Measurements from ENCODE around the gene NUDT3. TPM values are rescaled to one million over a fixed set of nuclear protein-coding genes. Genes with fewer than 3 reads are reported as not detected.
"Not testable (repeated sequence)": the region's sequence is repeated elsewhere in the genome, so short reads cannot be mapped to it uniquely, and the experiment has no call there.

NUDT3 gene
- total RNA-seq, 1 donor from 2014 or later, result 21.8 TPM

- Mint-ChIP-seq H3K27me3 (no peaks in the 10 kb centered on the region), H3K9me3 (no peaks in the 10 kb centered on the region)
- intact Hi-C loops (cut with micrococcal nuclease), result no loop called here
These were observed 4.0 kb downstream of the NUDT3 start for GRCh38 chr6:34388421-34388820.

GRCh38 chr6:34386316-34387137 is 5.9 kb downstream of the NUDT3 start:
- Mint-ChIP-seq H3K9me3 (no peaks in the 10 kb centered on the region), H3K4me3 (no peak overlapping the region), H3K36me3 (ENCODE audit: low read depth) (peaks cover 2% of the 10 kb centered on the region), H3K27me3 (no peaks in the 10 kb centered on the region), H3K4me1 (peaks cover 11% of the 10 kb centered on the region), H3K27ac (no peak overlapping the region)
- intact Hi-C loops (cut with micrococcal nuclease), result no loop called here
- DNase-seq, result no peak

More at GRCh38 chr6:34388421-34388820, 4.0 kb downstream of the NUDT3 start:
- peaks cover 2% of the 10 kb centered on the region for H3K36me3 Mint-ChIP-seq (ENCODE audit: low read depth)
- no peak overlapping the region for H3K4me3 Mint-ChIP-seq
- H3K4me1 Mint-ChIP-seq, result peaks cover 13% of the 10 kb centered on the region
- H3K27ac Mint-ChIP-seq, result no peak overlapping the region
- no peak for DNase-seq

- H3K27ac Mint-ChIP-seq, result no peak overlapping the region
- DNase-seq, result no peak
- peaks cover 4% of the 10 kb centered on the region for H3K36me3 Mint-ChIP-seq (ENCODE audit: low read depth)
- no peaks in the 10 kb centered on the region for H3K9me3 Mint-ChIP-seq
- peaks cover 16% of the 10 kb centered on the region for H3K4me1 Mint-ChIP-seq
- no peak overlapping the region for H3K4me3 Mint-ChIP-seq
- H3K27me3 Mint-ChIP-seq, result no peaks in the 10 kb centered on the region
- intact Hi-C loops (cut with micrococcal nuclease), result no loop called here
These were observed 6.7 kb downstream of the NUDT3 start for GRCh38 chr6:34385793-34386195.

GRCh38 chr6:34384321-34385153 is 7.9 kb downstream of the NUDT3 start:
- no peak for DNase-seq
- Mint-ChIP-seq H3K27me3 (no peaks in the 10 kb centered on the region), H3K9me3 (no peaks in the 10 kb centered on the region), H3K27ac (no peak overlapping the region), H3K4me1 (peaks cover 16% of the 10 kb centered on the region), H3K4me3 (no peak overlapping the region), H3K36me3 (ENCODE audit: low read depth) (peaks cover 4% of the 10 kb centered on the region)
- intact Hi-C loops (cut with micrococcal nuclease), result no loop called here

DNA sequence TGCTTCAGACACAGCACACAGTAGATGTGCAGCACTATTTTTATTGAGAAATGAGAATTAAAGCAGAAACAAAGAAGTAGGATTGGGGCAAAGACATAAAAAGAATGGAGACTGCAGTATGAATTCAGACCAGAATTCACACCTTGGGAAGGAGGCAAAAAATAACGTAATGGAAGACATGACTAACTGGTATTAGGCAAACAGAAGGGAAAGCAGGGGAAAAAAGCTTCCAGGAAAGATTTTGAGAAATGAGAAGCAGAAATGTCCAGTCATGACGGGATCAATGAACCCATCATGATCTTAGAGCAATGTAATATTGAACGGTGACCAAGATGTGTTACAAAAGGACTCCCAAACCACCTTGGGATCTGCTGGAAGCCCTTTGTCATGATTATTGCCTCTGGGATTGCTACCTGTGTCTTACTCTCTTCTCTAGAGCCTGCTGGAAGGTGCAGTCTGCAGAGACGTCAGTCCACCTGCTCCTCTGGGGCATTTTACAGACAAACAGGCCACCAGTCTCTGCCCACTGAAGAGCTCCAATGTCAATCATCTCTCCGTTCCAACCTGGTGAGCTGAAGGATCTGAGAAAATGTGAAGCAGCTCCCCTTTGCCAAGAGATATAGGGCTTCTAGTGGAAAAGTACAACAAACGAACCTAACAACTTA is 8.7 kb downstream of the NUDT3 start:
- Mint-ChIP-seq H3K9me3 (no peaks in the 10 kb centered on the region), H3K36me3 (ENCODE audit: low read depth) (peaks cover 5% of the 10 kb centered on the region), H3K4me3 (no peak overlapping the region), H3K27me3 (no peaks in the 10 kb centered on the region), H3K4me1 (peaks cover 16% of the 10 kb centered on the region), H3K27ac (no peak overlapping the region)
- DNase-seq, result no peak
- intact Hi-C loops (cut with micrococcal nuclease), result no loop called here

DNA sequence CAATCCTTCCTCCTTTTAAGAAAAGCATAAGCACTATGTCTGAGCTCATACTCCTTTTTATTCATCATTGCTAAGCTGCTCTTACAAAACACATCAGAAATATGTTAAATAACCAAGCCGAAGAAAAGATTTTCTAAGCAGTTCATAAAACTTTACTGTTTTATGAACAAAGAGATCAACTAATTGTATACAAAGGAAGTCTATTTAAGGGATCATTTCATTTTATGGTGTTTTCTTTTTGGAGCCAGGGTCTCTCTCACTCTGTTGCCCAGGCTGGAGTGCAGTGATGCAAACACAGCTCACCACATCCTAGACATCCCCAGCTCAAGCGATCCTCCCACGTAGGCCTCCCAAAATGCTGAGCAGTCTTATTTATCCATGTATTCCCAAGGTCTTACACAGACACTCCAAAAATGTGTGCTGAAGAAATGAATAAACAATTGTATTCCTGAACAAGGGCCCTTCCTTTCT is 9.3 kb downstream of the NUDT3 start:
- H3K4me3 Mint-ChIP-seq, result no peak overlapping the region
- no peak for DNase-seq
- no peak overlapping the region for H3K27ac Mint-ChIP-seq
- peaks cover 16% of the 10 kb centered on the region for H3K4me1 Mint-ChIP-seq
- intact Hi-C loops (cut with micrococcal nuclease), result no loop called here
- no peaks in the 10 kb centered on the region for H3K9me3 Mint-ChIP-seq
- H3K36me3 Mint-ChIP-seq (ENCODE audit: low read depth), result peaks cover 6% of the 10 kb centered on the region
- no peaks in the 10 kb centered on the region for H3K27me3 Mint-ChIP-seq

GRCh38 chr6:34381081-34381480 is 11.4 kb downstream of the NUDT3 start:
- no peak overlapping the region for H3K4me3 Mint-ChIP-seq
- peaks cover 13% of the 10 kb centered on the region for H3K4me1 Mint-ChIP-seq
- intact Hi-C loops (cut with micrococcal nuclease), result no loop called here
- H3K27ac Mint-ChIP-seq, result no peak overlapping the region
- DNase-seq, result no peak
- peaks cover 6% of the 10 kb centered on the region for H3K36me3 Mint-ChIP-seq (ENCODE audit: low read depth)
- no peaks in the 10 kb centered on the region for H3K9me3 Mint-ChIP-seq
- H3K27me3 Mint-ChIP-seq, result no peaks in the 10 kb centered on the region

GRCh38 chr6:34378470-34378869 is 14.0 kb downstream of the NUDT3 start:
- H3K36me3 Mint-ChIP-seq (ENCODE audit: low read depth), result peaks cover 3% of the 10 kb centered on the region
- H3K27me3 Mint-ChIP-seq, result no peaks in the 10 kb centered on the region
- DNase-seq, result no peak
- H3K9me3 Mint-ChIP-seq, result no peaks in the 10 kb centered on the region
- H3K27ac Mint-ChIP-seq, result no peak overlapping the region
- no peak overlapping the region for H3K4me3 Mint-ChIP-seq
- intact Hi-C loops (cut with micrococcal nuclease), result no loop called here
- H3K4me1 Mint-ChIP-seq, result peaks cover 7% of the 10 kb centered on the region

- H3K4me3 Mint-ChIP-seq, result no peak overlapping the region
- DNase-seq, result no peak
- H3K27ac Mint-ChIP-seq, result no peak overlapping the region
- no peaks in the 10 kb centered on the region for H3K27me3 Mint-ChIP-seq
- H3K4me1 Mint-ChIP-seq, result peaks cover 5% of the 10 kb centered on the region
- peaks cover 3% of the 10 kb centered on the region for H3K36me3 Mint-ChIP-seq (ENCODE audit: low read depth)
- H3K9me3 Mint-ChIP-seq, result no peaks in the 10 kb centered on the region
- intact Hi-C loops (cut with micrococcal nuclease), result no loop called here
These were observed 14.5 kb downstream of the NUDT3 start for GRCh38 chr6:34377984-34378383.

GRCh38 chr6:34377571-34377970 is 14.9 kb downstream of the NUDT3 start:
- H3K36me3 Mint-ChIP-seq (ENCODE audit: low read depth); H3K9me3 Mint-ChIP-seq; H3K4me3 Mint-ChIP-seq; DNase-seq; H3K27ac Mint-ChIP-seq; intact Hi-C loops (cut with micrococcal nuclease); H3K27me3 Mint-ChIP-seq; H3K4me1 Mint-ChIP-seq: not testable (repeated sequence)

DNA sequence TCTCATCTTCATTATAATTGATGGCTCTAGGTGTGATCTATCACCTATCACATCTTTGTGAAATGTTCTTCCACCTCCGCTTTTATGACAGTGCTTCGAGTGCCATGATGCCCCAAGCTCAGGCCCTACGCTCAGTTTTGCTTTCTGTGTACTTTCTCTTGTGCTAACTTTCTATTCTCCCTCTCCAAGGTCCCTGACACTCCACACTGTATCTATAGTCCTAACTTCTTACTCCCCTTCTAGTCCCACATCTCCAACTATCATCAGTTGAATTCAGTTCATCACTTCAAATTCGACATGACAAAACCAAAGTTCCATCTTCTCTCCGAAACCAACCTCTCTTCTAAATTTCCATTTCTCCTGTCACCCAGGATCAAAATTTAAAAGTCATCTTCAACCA is 16.6 kb downstream of the NUDT3 start:
- DNase-seq, result no peak
- Mint-ChIP-seq H3K36me3 (ENCODE audit: low read depth) (peaks cover 3% of the 10 kb centered on the region), H3K27me3 (no peaks in the 10 kb centered on the region), H3K4me3 (no peak overlapping the region), H3K27ac (no peak overlapping the region), H3K9me3 (no peaks in the 10 kb centered on the region), H3K4me1 (peaks cover under 1% of the 10 kb centered on the region)
- intact Hi-C loops (cut with micrococcal nuclease), result no loop called here

DNA sequence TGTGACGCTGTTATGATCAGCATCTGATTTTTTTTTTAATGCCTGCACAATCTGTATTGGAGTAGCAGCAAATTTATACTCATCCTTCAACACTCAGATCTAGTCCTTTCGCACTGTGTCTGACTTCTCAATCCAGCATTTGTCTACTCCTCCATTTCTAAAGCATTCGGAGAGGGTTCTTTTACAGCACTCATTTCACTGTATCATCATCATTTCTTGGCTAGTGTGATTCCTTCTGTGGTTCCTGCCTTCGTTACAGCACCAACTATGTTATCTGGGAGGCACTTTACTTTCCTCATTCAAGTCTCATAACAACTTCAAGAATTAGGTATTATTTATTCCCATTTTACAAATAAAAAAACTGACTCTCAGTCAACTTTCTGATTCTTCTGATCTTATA is 18.0 kb downstream of the NUDT3 start:
- H3K36me3 Mint-ChIP-seq (ENCODE audit: low read depth), result peaks cover 3% of the 10 kb centered on the region

GRCh38 chr6:34374069-34374468 is 18.4 kb downstream of the NUDT3 start:
- intact Hi-C loops (cut with micrococcal nuclease), result no loop called here
- Mint-ChIP-seq H3K27ac (no peak overlapping the region), H3K27me3 (no peaks in the 10 kb centered on the region), H3K4me3 (no peak overlapping the region), H3K36me3 (ENCODE audit: low read depth) (peaks cover 3% of the 10 kb centered on the region), H3K9me3 (no peaks in the 10 kb centered on the region), H3K4me1 (no peaks in the 10 kb centered on the region)
- no peak for DNase-seq

More for the DNA sequence above, 18.0 kb downstream of the NUDT3 start:
- Mint-ChIP-seq H3K4me1 (no peaks in the 10 kb centered on the region), H3K27ac (no peak overlapping the region), H3K27me3 (no peaks in the 10 kb centered on the region), H3K9me3 (no peaks in the 10 kb centered on the region), H3K4me3 (no peak overlapping the region)
- intact Hi-C loops (cut with micrococcal nuclease), result no loop called here
- no peak for DNase-seq

GRCh38 chr6:34373511-34373910 is 19.0 kb downstream of the NUDT3 start:
- intact Hi-C loops (cut with micrococcal nuclease), result no loop called here
- H3K27me3 Mint-ChIP-seq, result no peaks in the 10 kb centered on the region
- DNase-seq, result no peak
- no peak overlapping the region for H3K27ac Mint-ChIP-seq
- no peaks in the 10 kb centered on the region for H3K9me3 Mint-ChIP-seq
- no peaks in the 10 kb centered on the region for H3K4me1 Mint-ChIP-seq
- no peak overlapping the region for H3K4me3 Mint-ChIP-seq
- H3K36me3 Mint-ChIP-seq (ENCODE audit: low read depth), result peaks cover 1% of the 10 kb centered on the region

All from activated CD4-positive, alpha-beta T cell treated with anti-CD3 and anti-CD28 coated beads, Interleukin-2, amount 10 ng/mL, durations not matched to agents 24 days and 14 days (primary cell).